Head of caudate nucleus (tissue), 42 donors: ENCODE measurements around the gene TMED10.
"Not testable (repeated sequence)": the region's sequence is repeated elsewhere in the genome, so short reads cannot be mapped to it uniquely, and the experiment has no call there.

Experiments used
- DNase-seq, 42 donors: peaks; one replicate each; pipeline versions ENCODE4 v3.0.0 to v3.0.0-alpha.2; 2020 to 2021; ENCODE audit warnings: mixed read lengths in 7 of 42
- intact Hi-C: fragments of 100-400 bp; cut with DNase I; formaldehyde crosslinking; loops from one replicate; pipeline ENCODE4 v1.15.0; 2022

Gene TMED10

GRCh38 chr14:75196468-75196867, 20.1 kb upstream of the TMED10 start:
- DNase-seq, result peak in 2 of 42 donors; percentile 8 to 18

DNA sequence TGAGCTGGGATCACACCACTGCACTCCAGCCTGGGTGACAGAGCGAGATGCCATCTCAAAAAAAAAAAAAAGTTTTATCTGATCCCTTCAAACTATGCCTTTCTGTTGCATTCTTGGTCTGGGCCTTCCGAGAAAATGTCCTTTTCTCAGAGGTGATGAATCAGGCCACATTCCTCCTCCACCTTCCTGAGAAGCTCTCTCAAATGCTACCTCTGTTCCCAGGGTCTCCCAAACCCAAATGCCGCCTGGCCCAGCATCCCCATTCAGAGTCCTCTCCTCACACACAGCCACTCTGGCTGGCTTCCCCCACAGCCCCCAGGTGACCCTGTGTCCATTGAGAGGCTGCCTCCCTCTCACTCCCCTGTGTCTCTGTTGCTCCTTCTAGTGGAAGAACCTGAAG, 19.7 kb upstream of the TMED10 start:
- DNase-seq, result no peak
- intact Hi-C loops, result no loop called here

More at GRCh38 chr14:75196468-75196867, 20.1 kb upstream of the TMED10 start:
- intact Hi-C loops, result no loop called here

DNA sequence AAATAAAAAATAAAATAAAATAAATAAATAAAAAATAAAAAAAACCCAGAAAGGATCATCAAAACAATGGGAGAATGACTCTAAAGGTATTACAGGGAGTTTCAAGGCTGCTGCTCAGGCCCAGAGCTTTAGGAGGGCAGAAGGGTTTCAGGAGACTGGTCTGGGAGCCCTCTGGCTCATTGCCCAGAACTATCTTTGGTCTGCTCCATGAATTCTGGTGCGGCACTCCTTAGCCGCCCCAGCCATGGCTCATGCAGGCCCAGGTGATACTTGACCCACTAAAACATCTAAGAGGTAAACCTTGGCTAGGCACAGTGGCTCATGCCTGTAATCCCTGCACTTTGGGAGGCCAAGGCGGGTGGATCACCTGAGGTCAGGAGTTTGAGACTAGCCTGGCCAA, 14.7 kb upstream of the TMED10 start:
- DNase-seq, result no peak
- intact Hi-C loops, result no loop called here

GRCh38 chr14:75190023-75190422, 13.6 kb upstream of the TMED10 start:
- no peak for DNase-seq
- intact Hi-C loops, result no loop called here

- intact Hi-C loops, result loop anchor here (10.0 kb wide), 1 partner anchor 46 kb away; no protein-coding TSS in a partner anchor
- peak in 17 of 42 donors; percentile 7 to 54 (median 22) for DNase-seq
These were observed 12.3 kb upstream of the TMED10 start for GRCh38 chr14:75188520-75189268.

DNA sequence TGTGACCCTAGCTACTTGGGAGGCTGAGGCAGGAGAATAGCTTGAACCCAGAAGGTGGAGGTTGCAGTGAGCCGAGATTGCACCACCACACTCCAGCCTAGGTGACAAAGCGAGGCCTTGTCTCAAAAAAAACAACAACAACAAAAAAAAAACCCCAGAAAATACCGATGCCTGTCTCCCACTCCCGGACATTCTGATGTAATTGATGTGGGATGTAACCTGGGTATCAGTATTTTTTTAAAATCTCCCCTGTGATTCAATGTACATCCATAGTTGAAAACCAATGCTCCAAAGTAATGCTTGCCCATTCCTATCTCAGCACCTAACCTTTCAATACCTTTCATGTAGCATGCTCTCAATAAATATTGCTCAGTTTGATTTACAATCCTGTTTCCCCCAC, 11.7 kb upstream of the TMED10 start:
- no peak for DNase-seq
- intact Hi-C loops, result loop anchor here (10.0 kb wide), 1 partner anchor 47 kb away; no protein-coding TSS in a partner anchor

GRCh38 chr14:75186953-75187352, 10.5 kb upstream of the TMED10 start:
- intact Hi-C loops, result loop anchor here (10.0 kb wide), 1 partner anchor 48 kb away; no protein-coding TSS in a partner anchor
- DNase-seq, result no peak

DNA sequence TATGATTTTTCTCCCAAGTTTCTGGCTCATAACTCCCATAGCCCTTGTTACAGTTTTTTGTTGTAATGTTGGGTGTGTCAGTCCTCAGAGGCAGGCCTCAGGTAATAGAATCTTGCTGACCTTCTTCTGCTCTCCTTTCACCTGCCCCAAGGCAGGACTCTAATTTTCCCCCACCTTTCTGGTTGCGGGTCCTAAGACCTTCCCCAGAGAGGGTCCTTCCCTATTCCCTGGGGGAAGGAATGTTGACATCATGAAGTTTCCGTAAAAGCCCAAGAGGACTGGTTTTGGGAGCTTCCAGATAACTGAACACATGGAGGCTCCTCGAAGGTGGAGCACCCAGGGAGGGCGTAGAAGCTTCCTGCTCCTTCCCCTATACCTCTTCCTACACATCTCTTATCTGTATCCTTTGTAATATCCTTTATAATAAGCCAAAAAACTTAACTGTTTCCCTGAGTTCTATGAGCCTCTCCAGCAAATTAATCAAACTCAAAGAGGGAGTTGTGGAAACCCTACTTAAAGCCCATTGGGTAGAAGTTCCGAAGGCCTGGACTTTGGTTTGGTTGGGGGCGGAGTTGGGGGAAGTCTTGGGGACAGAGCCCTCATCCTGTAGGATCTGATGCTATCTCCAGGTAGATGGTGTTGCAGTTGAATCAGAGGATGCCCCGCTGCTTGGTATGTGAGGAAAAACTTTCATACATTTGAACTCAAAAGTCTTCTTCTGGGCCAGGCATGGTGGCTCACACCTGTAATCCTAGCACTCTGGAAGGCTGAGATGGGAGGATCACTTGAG, 9.0 kb upstream of the TMED10 start:
- no peak for DNase-seq
- intact Hi-C loops, result loop anchor here (10.0 kb wide), 1 partner anchor 49 kb away; no protein-coding TSS in a partner anchor

DNA sequence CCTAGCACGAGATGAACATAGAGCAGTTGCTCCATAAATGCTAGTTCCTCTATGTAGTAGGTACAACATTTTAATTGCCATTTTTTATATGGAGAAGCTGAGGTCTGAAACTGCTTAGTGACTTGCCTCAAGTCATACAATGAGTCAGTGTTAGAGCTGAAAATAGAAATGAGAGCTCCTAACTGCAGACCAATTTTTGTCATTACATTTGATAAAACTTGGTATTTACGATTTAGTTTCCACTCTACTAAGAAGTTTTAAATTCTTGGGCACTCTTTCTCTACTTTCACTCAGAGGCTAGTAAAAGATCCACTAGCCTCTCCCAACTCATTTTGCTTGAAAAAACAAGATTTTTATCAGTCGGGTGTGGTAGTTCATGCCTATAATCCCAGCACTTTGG, 8.1 kb upstream of the TMED10 start:
- DNase-seq, result no peak
- intact Hi-C loops, result loop anchor here (10.0 kb wide), 1 partner anchor 50 kb away; no protein-coding TSS in a partner anchor

DNA sequence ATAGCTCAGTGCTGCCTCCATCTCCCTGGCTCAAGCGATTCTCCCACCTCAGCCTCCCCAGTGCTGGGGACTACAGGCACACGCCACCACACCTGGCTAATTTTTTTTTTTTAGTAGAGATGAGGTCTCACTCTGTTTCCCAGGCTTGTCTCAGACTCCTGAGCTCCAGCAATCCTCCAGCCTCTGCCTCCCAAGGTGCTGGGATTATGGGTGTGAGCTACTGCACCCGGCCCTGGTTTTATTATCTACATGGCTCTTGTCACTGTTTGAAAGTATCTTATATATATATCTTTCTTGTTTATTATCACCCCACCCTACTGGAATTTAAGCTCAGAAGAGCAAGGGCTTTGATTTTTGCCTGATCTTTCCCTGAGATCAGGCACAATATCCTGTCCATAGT, 7.6 kb upstream of the TMED10 start:
- intact Hi-C loops, result loop anchor here (10.0 kb wide), 1 partner anchor 51 kb away; no protein-coding TSS in a partner anchor
- DNase-seq, result no peak

DNA sequence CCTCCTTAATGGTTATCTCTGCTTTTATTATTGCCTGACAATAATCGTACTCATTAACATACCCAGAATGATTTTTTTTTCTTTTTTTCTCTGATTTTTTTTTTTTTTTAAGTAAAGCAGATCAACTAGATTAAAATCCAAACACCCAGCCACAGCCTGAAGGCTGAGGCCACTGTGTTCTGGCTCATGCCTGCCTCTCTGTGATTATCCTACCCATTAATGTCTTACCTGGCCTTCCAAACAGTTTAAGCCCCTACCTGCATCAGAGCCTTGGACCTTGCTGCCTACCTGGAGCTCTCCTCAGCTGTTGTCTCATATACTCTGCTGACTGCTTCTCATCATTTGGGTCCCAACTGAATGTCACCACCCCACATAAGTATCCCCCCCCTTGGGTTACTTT, 6.8 kb upstream of the TMED10 start:
- DNase-seq, result no peak
- intact Hi-C loops, result loop anchor here (10.0 kb wide), 1 partner anchor 52 kb away; no protein-coding TSS in a partner anchor

DNA sequence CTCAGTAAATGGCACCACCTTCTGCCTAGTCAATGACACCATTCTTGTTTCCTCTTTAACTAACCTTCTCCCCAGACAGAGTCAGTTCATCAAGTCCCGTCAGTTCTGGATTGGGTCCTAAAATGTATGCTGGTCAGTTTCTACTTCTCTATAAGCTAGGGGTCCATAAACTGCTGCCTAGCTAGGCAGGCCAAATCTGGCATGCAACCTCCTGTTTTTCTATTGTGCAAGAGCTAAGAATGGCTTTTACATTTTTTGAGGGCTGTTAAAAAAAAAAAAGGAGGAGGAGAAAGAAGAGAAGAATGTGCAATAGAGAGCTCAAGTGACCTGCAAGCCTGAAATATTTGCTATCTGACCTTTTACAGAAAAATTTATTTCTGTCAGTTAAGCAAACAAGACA, 6.4 kb upstream of the TMED10 start:
- intact Hi-C loops, result loop anchor here (10.0 kb wide), 1 partner anchor 52 kb away; no protein-coding TSS in a partner anchor

DNA sequence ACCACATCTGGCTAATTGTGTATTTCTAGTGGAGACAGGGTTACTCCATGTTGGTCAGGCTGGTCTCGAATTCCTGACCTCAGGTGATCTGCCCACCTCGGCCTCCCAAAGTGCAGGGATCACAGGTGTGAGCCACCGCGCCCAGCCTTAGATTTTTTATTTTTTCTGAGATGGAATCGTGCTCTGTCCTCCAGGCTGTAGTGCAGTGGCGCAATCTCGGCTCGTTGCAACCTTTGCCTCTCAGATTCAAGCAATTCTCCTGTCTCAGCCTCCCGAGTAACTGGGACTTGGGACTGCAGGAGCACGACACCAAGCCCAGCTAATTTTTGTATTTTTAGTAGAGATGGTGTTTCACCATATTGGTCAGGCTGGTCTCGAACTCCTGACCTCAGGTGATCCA, 5.8 kb upstream of the TMED10 start:
- intact Hi-C loops, result loop anchor here (10.0 kb wide), 1 partner anchor 53 kb away; no protein-coding TSS in a partner anchor
- not testable (repeated sequence) for DNase-seq

More for the DNA sequence above, 6.4 kb upstream of the TMED10 start:
- DNase-seq, result no peak

DNA sequence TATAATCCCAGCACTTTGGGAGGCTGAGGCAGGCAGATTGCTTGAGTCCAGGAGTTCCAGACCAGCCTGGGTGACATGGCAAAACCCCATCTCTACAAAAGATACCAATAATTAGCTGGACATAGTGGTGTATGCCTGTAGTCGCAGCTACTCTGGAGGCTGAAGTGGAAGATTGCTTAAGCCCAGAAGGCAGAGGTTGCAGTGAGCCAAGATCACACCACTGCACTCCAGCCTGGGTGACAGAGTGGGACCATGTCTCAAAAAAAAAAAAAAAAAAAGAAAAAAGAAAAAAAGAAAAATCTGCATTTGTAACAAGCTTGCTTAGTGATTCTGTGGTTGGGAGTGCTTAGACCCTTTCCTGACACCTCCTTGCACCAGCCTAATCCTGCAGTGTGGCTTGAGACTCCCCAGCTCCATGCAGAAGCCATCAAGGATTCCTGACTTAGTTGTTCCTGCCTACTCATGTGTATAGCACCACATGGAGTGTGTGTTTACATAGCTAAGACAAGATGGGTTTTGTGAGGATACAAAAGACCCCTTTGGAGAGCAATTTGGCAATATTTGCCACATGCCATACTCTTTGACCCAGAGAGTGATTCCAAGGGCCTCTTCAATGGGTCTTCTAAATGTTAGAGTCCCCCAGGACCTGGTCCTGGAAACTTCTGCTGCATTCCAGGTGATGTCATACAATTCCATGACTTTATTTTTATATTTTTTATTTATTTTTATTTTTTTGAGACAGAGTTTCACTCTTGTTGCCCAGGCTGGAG, 5.1 kb upstream of the TMED10 start:
- no peak for DNase-seq
- intact Hi-C loops, result loop anchor here (10.0 kb wide), 1 partner anchor 53 kb away; no protein-coding TSS in a partner anchor

DNA sequence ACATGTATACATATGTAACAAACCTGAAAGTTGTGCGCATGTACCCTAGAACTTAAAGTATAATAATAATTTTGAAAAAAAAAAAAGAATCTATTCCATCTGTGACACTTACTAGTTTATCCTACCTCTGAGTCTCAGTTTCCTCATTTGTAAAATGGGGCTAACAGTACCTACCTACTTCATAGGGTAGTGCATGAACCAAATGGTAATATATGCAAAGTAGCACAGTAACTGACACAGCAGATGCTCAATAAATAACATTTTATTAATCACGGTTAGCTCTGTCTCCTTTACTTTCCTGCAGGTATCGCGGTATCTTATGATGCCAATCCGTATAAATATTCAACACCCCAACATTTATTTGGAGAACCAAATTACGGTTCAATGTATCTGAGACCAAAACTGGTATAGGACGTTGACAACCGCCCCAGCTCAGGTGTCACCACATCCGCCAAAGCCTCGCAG, 703 bp downstream of the TMED10 start:
- no peak for DNase-seq
- intact Hi-C loops, result loop anchor here (2.0 kb wide), 1 partner anchor 121 kb away; no protein-coding TSS in a partner anchor

DNA sequence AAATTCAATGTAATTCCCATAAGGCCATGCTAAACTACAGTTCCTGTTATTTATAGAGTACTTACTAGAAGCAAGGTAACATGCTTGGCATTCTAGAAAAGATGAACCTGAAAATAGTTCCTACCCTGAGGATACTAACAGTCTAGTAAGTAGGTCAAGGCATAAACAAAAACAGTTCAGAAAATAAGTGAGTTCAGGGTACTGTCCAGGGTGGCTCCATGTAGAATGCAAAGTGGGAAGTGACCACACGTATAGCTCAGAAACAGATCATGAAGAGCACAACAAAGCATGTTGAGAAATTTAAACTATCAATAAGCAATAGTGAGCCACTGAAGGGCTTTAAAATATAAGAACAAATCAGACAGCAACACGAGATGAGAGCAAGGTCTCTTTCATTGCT, 2.3 kb downstream of the TMED10 start:
- intact Hi-C loops, result no loop called here
- DNase-seq, result no peak

GRCh38 chr14:75170772-75171171, 5.6 kb downstream of the TMED10 start:
- intact Hi-C loops, result no loop called here
- DNase-seq, result no peak

GRCh38 chr14:75168586-75169335, 7.7 kb downstream of the TMED10 start:
- intact Hi-C loops, result loop anchor here (5.0 kb wide), 1 partner anchor 36 kb away; no protein-coding TSS in a partner anchor
- DNase-seq, result no peak
